ENCODE measurements around the gene BTRC.

DNA sequence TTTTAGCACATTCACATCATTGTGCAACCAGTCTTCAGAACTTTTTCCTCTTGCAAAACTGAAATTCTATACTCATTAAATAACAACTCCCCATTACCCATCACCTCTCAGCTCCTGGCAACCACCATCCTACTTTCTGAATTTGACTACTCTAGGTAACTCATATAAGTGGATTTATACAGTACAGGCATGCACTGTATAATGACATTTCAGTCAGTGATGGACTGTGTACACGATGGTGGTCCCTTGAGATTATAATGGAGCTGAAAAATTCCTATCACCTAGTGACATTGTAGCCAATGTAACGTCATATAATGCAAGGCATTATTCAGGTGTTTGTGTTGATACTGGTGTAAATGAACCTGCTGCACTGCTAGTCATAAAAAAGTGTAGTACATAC, 60.1 kb downstream of the BTRC start:
- TF ChIP-seq FOXK2 (IDR thresholded peaks at IDR 0.05) (no peak), SUZ12 (IDR thresholded peaks at IDR 0.05) (no peak), TARDBP (IDR thresholded peaks at IDR 0.05) (no peak), ZNF384 (IDR thresholded peaks at IDR 0.05) (no peak)
